C4-2B (cell line): Measurements from ENCODE around the gene RAC3.
"Not testable (repeated sequence)": the region's sequence is repeated elsewhere in the genome, so short reads cannot be mapped to it uniquely, and the experiment has no call there.

Experiments
- H3K27ac ChIP-seq: fragments of 450-650 bp; 2 replicates; pipeline ENCODE4 v1.5.1; 2017
- CTCF ChIP-seq: fragments of 450-650 bp; conservative IDR thresholded peaks from 2 replicates; pipeline ENCODE4 v1.5.1; 2017; ENCODE audit warnings: mild to moderate bottlenecking
- ZFX ChIP-seq: fragments of 450-650 bp; IDR thresholded peaks from 2 replicates; pipeline ENCODE4 v1.6.1; 2017

The RAC3 gene

GRCh38 chr17:82036634-82037091 lies 5.2 kb downstream of the RAC3 start:
- TF ChIP-seq ZFX: no peak
- TF ChIP-seq CTCF: no peak
- peak overlapping the region; percentile 86 for H3K27ac ChIP-seq

- peak within 1 kb of the TSS; percentile 86 for H3K27ac ChIP-seq
- TF ChIP-seq CTCF (peak; percentile 96), ZFX (peak; percentile 84; the same call in 1 of the 2 replicates)
Observed at GRCh38 chr17:82037092-82037888, 5.8 kb downstream of the RAC3 start, which contains the start of gene DCXR. Gene DCXR, minus strand, starts transcription at chr17:82037697. Its CDS starts 15 bp downstream, at chr17:82037682.

- TF ChIP-seq CTCF (no peak), ZFX (no peak)
- H3K27ac ChIP-seq: peak overlapping the region; percentile 86
Observed at GRCh38 chr17:82037889-82038195, 6.4 kb downstream of the RAC3 start.

GRCh38 chr17:82038796-82039409 lies 7.4 kb downstream of the RAC3 start:
- not testable (repeated sequence) for H3K27ac ChIP-seq

- TF ChIP-seq CTCF (no peak), ZFX (no peak)
- peak overlapping the region; percentile 0; the same call in 1 of the 2 replicates for H3K27ac ChIP-seq
Observed at GRCh38 chr17:82039695-82040299, 8.3 kb downstream of the RAC3 start.

- no peak overlapping the region for H3K27ac ChIP-seq
- no peak for TF ChIP-seq ZFX
- no peak for TF ChIP-seq CTCF
Observed at GRCh38 chr17:82041144-82041814, 9.8 kb downstream of the RAC3 start.

GRCh38 chr17:82042649-82043048 lies 11.2 kb downstream of the RAC3 start:
- TF ChIP-seq ZFX (no peak), CTCF (no peak)
- no peak overlapping the region for H3K27ac ChIP-seq
